SU-DHL-6 (cell line): Measurements from ENCODE around the gene ANGPTL2.

Experiments
- H2AFZ ChIP-seq: fragments of 200-600 bp; sonication (generic); 2 replicates; pipeline ENCODE4 v1.6.1; 2014; ENCODE audit warnings: low read depth, mild to moderate bottlenecking, moderate library complexity, mixed read lengths, antibody characterized with exemption, low read length; ENCODE audit not compliant: severe bottlenecking
- H3F3A ChIP-seq: fragments of 200-600 bp; shearing (Covaris generic); 2 replicates; pipeline ENCODE4 v1.6.0; 2016; ENCODE audit warnings: antibody characterized with exemption, mild to moderate bottlenecking; ENCODE audit not compliant: insufficient read depth
- H3K27ac ChIP-seq: fragments of 200-600 bp; sonication (generic); 2 replicates; pipeline ENCODE4 v1.5.1; 2016; ENCODE audit warnings: low read depth, mild to moderate bottlenecking, low read length, moderate library complexity, mixed read lengths
- H3K27me3 ChIP-seq: fragments of 200-600 bp; sonication (generic), shearing (Covaris generic); 2 replicates; pipeline ENCODE4 v1.6.0; 2014; ENCODE audit warnings: mild to moderate bottlenecking, low read length
- H3K36me3 ChIP-seq: fragments of 200-600 bp; sonication (generic); 2 replicates; pipeline ENCODE4 v1.6.1; 2014; ENCODE audit warnings: mild to moderate bottlenecking, low read length, mixed read lengths
- H3K4me2 ChIP-seq: fragments of 300-600, 200-600 bp; shearing (Covaris generic), sonication (generic); 2 replicates; pipeline ENCODE4 v1.6.0; 2014; ENCODE audit warnings: low read length, low read depth, mild to moderate bottlenecking; ENCODE audit not compliant: poor library complexity, severe bottlenecking
- H3K4me3 ChIP-seq: fragments of 200-600 bp; sonication (generic); 2 replicates; pipeline ENCODE4 v1.5.1; 2014; ENCODE audit warnings: antibody characterized with exemption, low read length, mild to moderate bottlenecking, mixed read lengths; ENCODE audit not compliant: insufficient read depth, poor library complexity, severe bottlenecking
- H3K79me2 ChIP-seq: fragments of 200-600 bp; sonication (generic); 2 replicates; pipeline ENCODE4 v1.6.1; 2014; ENCODE audit warnings: mild to moderate bottlenecking, low read length, moderate library complexity; ENCODE audit not compliant: insufficient read depth
- H3K9ac ChIP-seq: fragments of 200-600 bp; sonication (generic); 2 replicates; pipeline ENCODE4 v1.7.0; 2014; ENCODE audit warnings: mild to moderate bottlenecking, low read length
- H3K9me2 ChIP-seq: fragments of 200-600 bp; sonication (generic); replicated peaks from 2 replicates; pipeline ENCODE4 v1.6.1; 2014; ENCODE audit warnings: low read length; ENCODE audit not compliant: insufficient read depth
- H3K9me3 ChIP-seq: fragments of 200-600 bp; sonication (generic); 2 replicates; pipeline ENCODE4 v1.6.1; 2014; ENCODE audit warnings: low read length, mixed read lengths; ENCODE audit not compliant: insufficient read depth
- H4K20me1 ChIP-seq: fragments of 200-600 bp; sonication (generic); 2 replicates; pipeline ENCODE4 v1.6.1; 2014; ENCODE audit warnings: low read depth, mild to moderate bottlenecking, antibody characterized with exemption, low read length, moderate library complexity, mixed read lengths
- EZH2phosphoT487 ChIP-seq: fragments of 200-600 bp; sonication (generic), shearing (Covaris generic); conservative IDR thresholded peaks from 2 replicates; pipeline ENCODE4 v1.6.1; 2018; ENCODE audit warnings: mild to moderate bottlenecking, antibody characterized with exemption, low read length, moderate library complexity, mixed read lengths
- TF ChIP-seq, protein P1 (sequence below): fragments of 200-600 bp; sonication (generic); IDR thresholded peaks from one replicate; pipeline ENCODE4 v1.5.1; 2017; ENCODE audit warnings: antibody characterized with exemption, mild to moderate bottlenecking, low read length, moderate library complexity; ENCODE audit not compliant: insufficient read depth, poor library complexity, severe bottlenecking

Gene ANGPTL2

DNA sequence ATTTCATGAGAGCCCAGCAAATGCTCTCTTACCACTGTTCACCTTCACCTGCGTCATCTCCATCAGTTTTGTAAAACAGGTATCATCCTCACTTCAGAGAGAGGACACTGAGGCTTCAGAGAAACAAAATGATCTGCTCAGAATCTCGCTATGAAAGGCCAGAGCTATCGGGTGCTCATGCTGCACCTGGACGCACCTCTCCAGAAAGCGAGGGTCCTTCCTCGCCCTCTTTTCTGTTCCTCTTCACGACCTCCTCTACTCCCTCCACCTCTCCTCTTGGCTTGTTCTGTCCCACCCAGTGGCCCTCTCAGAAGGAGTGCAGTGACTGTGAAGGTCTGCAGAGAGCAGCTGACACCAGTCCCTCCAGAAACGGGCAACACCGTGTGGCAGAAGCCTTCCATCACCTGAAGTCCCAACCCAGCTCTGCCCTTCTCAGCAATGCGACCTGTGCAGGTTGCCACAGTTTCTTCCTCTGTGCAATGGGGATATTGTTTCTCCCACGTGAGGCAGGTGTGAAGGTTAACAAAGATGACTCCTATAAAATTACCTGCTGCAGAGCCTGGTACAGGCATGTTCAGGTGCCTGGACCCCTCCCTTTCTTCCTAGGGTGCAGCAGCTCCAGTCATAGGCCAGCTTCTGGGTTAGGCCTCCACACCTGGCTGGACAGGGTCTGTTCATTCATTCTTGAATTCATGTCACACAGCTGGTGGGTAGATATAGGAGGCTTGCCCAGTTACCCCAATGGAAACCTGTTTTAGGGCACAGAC lies 45.3 kb upstream of the ANGPTL2 start:
- Histone ChIP-seq H3F3A (no peaks in the 10 kb centered on the region), H2AFZ (no peak overlapping the region), H4K20me1 (no peaks in the 10 kb centered on the region), H3K4me2 (no peak overlapping the region), H3K27ac (no peak overlapping the region), H3K36me3 (no peaks in the 10 kb centered on the region), H3K9me3 (no peaks in the 10 kb centered on the region), H3K79me2 (no peaks in the 10 kb centered on the region), H3K9ac (no peak overlapping the region), H3K9me2 (no peaks in the 10 kb centered on the region), H3K4me3 (no peak overlapping the region), H3K27me3 (no peaks in the 10 kb centered on the region)
- TF ChIP-seq EZH2phosphoT487: no peak
- TF ChIP-seq, protein P1, sequence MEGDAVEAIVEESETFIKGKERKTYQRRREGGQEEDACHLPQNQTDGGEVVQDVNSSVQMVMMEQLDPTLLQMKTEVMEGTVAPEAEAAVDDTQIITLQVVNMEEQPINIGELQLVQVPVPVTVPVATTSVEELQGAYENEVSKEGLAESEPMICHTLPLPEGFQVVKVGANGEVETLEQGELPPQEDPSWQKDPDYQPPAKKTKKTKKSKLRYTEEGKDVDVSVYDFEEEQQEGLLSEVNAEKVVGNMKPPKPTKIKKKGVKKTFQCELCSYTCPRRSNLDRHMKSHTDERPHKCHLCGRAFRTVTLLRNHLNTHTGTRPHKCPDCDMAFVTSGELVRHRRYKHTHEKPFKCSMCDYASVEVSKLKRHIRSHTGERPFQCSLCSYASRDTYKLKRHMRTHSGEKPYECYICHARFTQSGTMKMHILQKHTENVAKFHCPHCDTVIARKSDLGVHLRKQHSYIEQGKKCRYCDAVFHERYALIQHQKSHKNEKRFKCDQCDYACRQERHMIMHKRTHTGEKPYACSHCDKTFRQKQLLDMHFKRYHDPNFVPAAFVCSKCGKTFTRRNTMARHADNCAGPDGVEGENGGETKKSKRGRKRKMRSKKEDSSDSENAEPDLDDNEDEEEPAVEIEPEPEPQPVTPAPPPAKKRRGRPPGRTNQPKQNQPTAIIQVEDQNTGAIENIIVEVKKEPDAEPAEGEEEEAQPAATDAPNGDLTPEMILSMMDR: no peak

- Histone ChIP-seq H3K4me2 (peak overlapping the region; percentile 25), H2AFZ (peak overlapping the region; percentile 22), H4K20me1 (no peaks in the 10 kb centered on the region), H3K4me3 (no peak overlapping the region), H3F3A (no peaks in the 10 kb centered on the region), H3K79me2 (no peaks in the 10 kb centered on the region), H3K9ac (peak overlapping the region; percentile 23; the same call in 1 of the 2 replicates), H3K9me2 (no peaks in the 10 kb centered on the region), H3K27ac (peak overlapping the region; percentile 19; the same call in 1 of the 2 replicates), H3K27me3 (no peaks in the 10 kb centered on the region), H3K9me3 (no peaks in the 10 kb centered on the region), H3K36me3 (no peaks in the 10 kb centered on the region)
- TF ChIP-seq EZH2phosphoT487: no peak
- TF ChIP-seq, protein P1: no peak
Observed at GRCh38 chr9:127166651-127167524, 44.5 kb upstream of the ANGPTL2 start.

DNA sequence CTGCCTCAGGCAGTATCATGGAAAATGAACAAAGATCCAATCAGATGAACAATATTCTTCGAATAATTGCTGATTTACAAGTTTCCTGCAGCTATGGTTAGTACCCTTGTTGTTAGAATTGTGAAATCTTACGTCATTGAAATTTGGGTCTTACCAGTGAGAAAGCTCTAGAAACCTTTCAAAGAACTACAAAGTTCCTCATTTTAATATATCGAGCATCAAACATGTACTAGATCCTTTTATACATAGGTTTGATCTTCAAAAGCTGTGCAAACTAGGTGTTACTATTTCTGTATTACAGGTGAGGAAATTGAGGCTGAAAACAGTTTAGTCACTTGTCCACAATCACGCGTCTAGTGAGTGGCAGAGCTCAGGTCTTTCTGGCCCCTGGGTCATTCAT lies 43.7 kb upstream of the ANGPTL2 start:
- no peaks in the 10 kb centered on the region for H3F3A ChIP-seq
- H3K9me3 ChIP-seq: no peaks in the 10 kb centered on the region
- no peaks in the 10 kb centered on the region for H3K27me3 ChIP-seq
- H3K4me2 ChIP-seq: peak overlapping the region; percentile 14
- H2AFZ ChIP-seq: no peak overlapping the region
- H3K9ac ChIP-seq: no peak overlapping the region
- no peaks in the 10 kb centered on the region for H3K9me2 ChIP-seq
- no peaks in the 10 kb centered on the region for H4K20me1 ChIP-seq
- H3K79me2 ChIP-seq: no peaks in the 10 kb centered on the region
- no peak overlapping the region for H3K4me3 ChIP-seq
- no peak for TF ChIP-seq EZH2phosphoT487
- TF ChIP-seq, protein P1: no peak
- no peaks in the 10 kb centered on the region for H3K36me3 ChIP-seq
- peak overlapping the region; percentile 19; the same call in 1 of the 2 replicates for H3K27ac ChIP-seq
